GM23338 (cell line): Measurements from ENCODE around the gene OR1K1. TPM values are rescaled to one million over a fixed set of nuclear protein-coding genes. Genes with fewer than 3 reads are reported as not detected.
A peak's percentile ranks its signal among the peaks of the same experiment; 100 is the strongest.

Experiments
- ATAC-seq: fragments of 200-7000 bp; cut with Tn5 transposase; 3 replicates; pipeline ENCODE4 v1.9.1; 2020
- DNase-seq: peaks from one replicate; pipeline ENCODE4 v3.0.0-alpha.2; 2015; ENCODE audit warnings: low spot score
- H2AFZ ChIP-seq: fragments of 200-600 bp; sonication (generic); 2 replicates; pipeline ENCODE4 v1.8.0; 2016; ENCODE audit warnings: antibody characterized with exemption, mild to moderate bottlenecking, moderate library complexity
- H3F3A ChIP-seq: fragments of 200-600 bp; sonication (generic); replicated peaks from 2 replicates; pipeline ENCODE4 v1.8.0; 2017; ENCODE audit warnings: antibody characterized with exemption, mixed run types, low read depth
- H3K27ac ChIP-seq: fragments of 200-600 bp; sonication (generic); 2 replicates; pipeline ENCODE4 v1.6.1; 2016; ENCODE audit warnings: low read depth
- H3K27me3 ChIP-seq: fragments of 200-600 bp; sonication (generic); 2 replicates; pipeline ENCODE4 v1.8.0; 2016; ENCODE audit warnings: mild to moderate bottlenecking, mixed run types, moderate library complexity; ENCODE audit not compliant: insufficient read depth
- H3K36me3 ChIP-seq: fragments of 200-600 bp; sonication (generic); 2 replicates; pipeline ENCODE4 v1.8.0; 2016; ENCODE audit warnings: mild to moderate bottlenecking; ENCODE audit not compliant: insufficient read depth
- H3K4me1 ChIP-seq: fragments of 200-600 bp; sonication (generic); 2 replicates; pipeline ENCODE4 v1.8.0; 2016; ENCODE audit warnings: mild to moderate bottlenecking, moderate library complexity; ENCODE audit not compliant: insufficient read depth
- H3K4me2 ChIP-seq: fragments of 200-600 bp; sonication (generic); 2 replicates; pipeline ENCODE4 v1.7.1; 2017; ENCODE audit warnings: mixed run types
- H3K4me3 ChIP-seq: fragments of 200-600 bp; sonication (generic); 2 replicates; pipeline ENCODE4 v1.6.1; 2016; ENCODE audit warnings: mixed run types
- H3K79me2 ChIP-seq: fragments of 200-600 bp; sonication (generic); replicated peaks from 2 replicates; pipeline ENCODE4 v1.8.0; 2017; ENCODE audit warnings: mild to moderate bottlenecking; ENCODE audit not compliant: insufficient read depth
- H3K9me2 ChIP-seq: fragments of 200-600 bp; sonication (generic); 2 replicates; pipeline ENCODE4 v1.8.0; 2017; ENCODE audit not compliant: insufficient read depth
- H4K20me1 ChIP-seq: fragments of 200-600 bp; sonication (generic); replicated peaks from 2 replicates; pipeline ENCODE4 v1.8.0; 2017; ENCODE audit warnings: mild to moderate bottlenecking; ENCODE audit not compliant: insufficient read depth
- H3K27ac Mint-ChIP-seq: 2 replicates; pipeline ENCODE4 v1.8.0; 2020; ENCODE audit warnings: inconsistent platforms, mild to moderate bottlenecking, moderate library complexity, mixed read lengths
- H3K27me3 Mint-ChIP-seq: 3 replicates; pipeline ENCODE4 v1.8.0; 2022; ENCODE audit warnings: low read depth, mild to moderate bottlenecking, moderate library complexity, mixed read lengths, inconsistent platforms; ENCODE audit not compliant: insufficient read depth, poor library complexity
- H3K36me3 Mint-ChIP-seq: 3 replicates; pipeline ENCODE4 v1.8.0; 2021; ENCODE audit warnings: low read depth, mild to moderate bottlenecking, inconsistent platforms, moderate library complexity, mixed read lengths
- H3K4me1 Mint-ChIP-seq: 3 replicates; pipeline ENCODE4 v1.8.0; 2020; ENCODE audit warnings: mild to moderate bottlenecking, inconsistent platforms, mixed read lengths
- H3K4me3 Mint-ChIP-seq: 3 replicates; pipeline ENCODE4 v1.8.0; 2021; ENCODE audit warnings: moderate library complexity, mild to moderate bottlenecking, inconsistent platforms, mixed read lengths
- H3K9me3 Mint-ChIP-seq: 3 replicates; pipeline ENCODE4 v1.8.0; 2020; ENCODE audit warnings: moderate library complexity, mild to moderate bottlenecking, inconsistent platforms, mixed read lengths
- CREB1 ChIP-seq: fragments of 250-450 bp; sonication (Bioruptor Pico); IDR thresholded peaks from 2 replicates; pipeline ENCODE4 v1.5.0; 2020; ENCODE audit warnings: low read depth, mild to moderate bottlenecking, moderate library complexity
- CTCF ChIP-seq, 2 experiments: fragments of 200-600 bp in 1 of 2; sonication (generic) in 1 of 2; conservative IDR thresholded peaks; 2 replicates each; pipeline versions ENCODE4 v1.5.1 to v1.6.1; 2016 to 2017; ENCODE audit warnings: antibody characterized with exemption in 2 of 2, low read depth in 2 of 2, mild to moderate bottlenecking in 2 of 2, moderate library complexity in 1 of 2
- EZH2 ChIP-seq: fragments of 200-600 bp; sonication (generic); IDR thresholded peaks from one replicate; pipeline ENCODE4 v1.8.0; 2017; ENCODE audit warnings: antibody characterized with exemption, mild to moderate bottlenecking, low read depth; ENCODE audit not compliant: unreplicated experiment
- EZH2phosphoT487 ChIP-seq: fragments of 200-600 bp; sonication (generic); IDR thresholded peaks from one replicate; pipeline ENCODE4 v1.8.1; 2018; ENCODE audit warnings: antibody characterized with exemption; ENCODE audit not compliant: unreplicated experiment
- JUNB ChIP-seq: IDR thresholded peaks from one replicate; pipeline ENCODE4 v1.6.1; 2016; ENCODE audit warnings: antibody characterized with exemption; ENCODE audit not compliant: unreplicated experiment
- NANOG ChIP-seq: IDR thresholded peaks from 2 replicates; pipeline ENCODE4 v1.6.1; 2016; ENCODE audit warnings: antibody characterized with exemption, borderline replicate concordance
- REST ChIP-seq: IDR thresholded peaks from one replicate; pipeline ENCODE4 v1.6.1; 2018; ENCODE audit warnings: antibody characterized with exemption; ENCODE audit not compliant: unreplicated experiment
- STAT1 ChIP-seq: IDR thresholded peaks from one replicate; pipeline ENCODE4 v1.6.1; 2016; ENCODE audit warnings: antibody characterized with exemption; ENCODE audit not compliant: unreplicated experiment
- ZNF462 ChIP-seq: fragments of 250-450 bp; sonication (Bioruptor Pico); IDR thresholded peaks from 2 replicates; pipeline ENCODE4 v1.5.0; 2020; ENCODE audit warnings: mild to moderate bottlenecking, moderate library complexity
- polyA plus RNA-seq: library from polyadenylated mRNA; unstranded; fragments of >200 nt; fragmentation: Nextera tagmentation; extraction: Ambion mirVana; gene quantifications from 2 replicates; pipeline ENCODE4 v1.2.1, GENCODE V29; 2016
- total RNA-seq: library from RNA; depleted of rRNA; stranded (reverse); fragments of >200 nt; shearing (Covaris generic); gene quantifications from 2 replicates; pipeline ENCODE4 v1.2.3, GENCODE V29; 2014

Gene OR1K1
- total and polyA plus RNA-seq, 2 experiments from 2014 or later = not detected

- DNase-seq (no peak), ATAC-seq (no peak)
- H3K27me3 Mint-ChIP-seq = peaks cover 3% of the 10 kb centered on the region
- H3K4me2 ChIP-seq = no peak overlapping the region
- no peaks in the 10 kb centered on the region for H3K36me3 ChIP-seq
- no peaks in the 10 kb centered on the region for H3K4me1 Mint-ChIP-seq
- peaks cover 91% of the 10 kb centered on the region for H3K9me3 Mint-ChIP-seq
- H2AFZ ChIP-seq = no peak overlapping the region
- H3K27ac ChIP-seq = no peak overlapping the region
- no peaks in the 10 kb centered on the region for H3K79me2 ChIP-seq
- no peaks in the 10 kb centered on the region for H3K4me1 ChIP-seq
- no peaks in the 10 kb centered on the region for H3K9me2 ChIP-seq
- no peak overlapping the region for H3K27ac Mint-ChIP-seq
- H3K4me3 Mint-ChIP-seq = no peak overlapping the region
- no peaks in the 10 kb centered on the region for H3F3A ChIP-seq
- TF ChIP-seq STAT1 (no peak), CTCF (conservative IDR thresholded peaks at IDR 0.05; ENCODE audit: low read depth in 2 of 2) (peak in 1 of 2 experiments; percentile 25; a peak in 1 of 4 replicates)
- no peaks in the 10 kb centered on the region for H4K20me1 ChIP-seq
- no peaks in the 10 kb centered on the region for H3K27me3 ChIP-seq
- H3K4me3 ChIP-seq = no peak overlapping the region
- peaks cover 17% of the 10 kb centered on the region for H3K36me3 Mint-ChIP-seq
Measured at GRCh38 chr9:122797316-122798063, 2.4 kb upstream of the OR1K1 start.

GRCh38 chr9:122806661-122807060 lies 6.7 kb downstream of the OR1K1 start:
- H3K4me3 ChIP-seq = no peak overlapping the region
- H3K27me3 ChIP-seq = no peaks in the 10 kb centered on the region
- H3K4me1 Mint-ChIP-seq = no peaks in the 10 kb centered on the region; the same call in 2 of the 3 replicates
- H3K27ac Mint-ChIP-seq = no peak overlapping the region
- H3K4me2 ChIP-seq = no peak overlapping the region
- no peak for DNase-seq
- no peaks in the 10 kb centered on the region for H3F3A ChIP-seq
- H3K36me3 Mint-ChIP-seq = peaks cover 8% of the 10 kb centered on the region; the same call in 2 of the 3 replicates
- no peak overlapping the region for H3K27ac ChIP-seq
- no peaks in the 10 kb centered on the region for H3K79me2 ChIP-seq
- no peaks in the 10 kb centered on the region for H4K20me1 ChIP-seq
- H3K27me3 Mint-ChIP-seq = peaks cover 3% of the 10 kb centered on the region
- peaks cover 48% of the 10 kb centered on the region for H3K9me3 Mint-ChIP-seq
- H3K36me3 ChIP-seq = no peaks in the 10 kb centered on the region
- no peaks in the 10 kb centered on the region for H3K9me2 ChIP-seq
- ATAC-seq = no peak
- H3K4me1 ChIP-seq = peaks cover 14% of the 10 kb centered on the region
- H3K4me3 Mint-ChIP-seq = no peak overlapping the region
- no peak overlapping the region for H2AFZ ChIP-seq
- TF ChIP-seq JUNB = no peak
- no peak for TF ChIP-seq ZNF462 (CRISPR knock-in tag)
- no peak for TF ChIP-seq REST
- TF ChIP-seq CREB1 (CRISPR knock-in tag) = no peak
- no peak for TF ChIP-seq EZH2phosphoT487
- no peak for TF ChIP-seq NANOG
- no peak for TF ChIP-seq EZH2
